ENCODE results near the gene SLC6A12. TPM values are rescaled to one million over a fixed set of nuclear protein-coding genes. Genes with fewer than 3 reads are reported as not detected.
A peak's percentile ranks its signal among the peaks of the same experiment; 100 is the strongest.
"Not testable (repeated sequence)": the region's sequence is repeated elsewhere in the genome, so short reads cannot be mapped to it uniquely, and the experiment has no call there.

Gene SLC6A12
- total RNA-seq, 2 donors from 2014 or later = not detected

- peak; percentile 88 for ATAC-seq (replicated peaks)
- no peak overlapping the region for H3K27ac Mint-ChIP-seq
These were observed 24.9 kb downstream of the SLC6A12 start for GRCh38 chr12:188910-189621.

GRCh38 chr12:187986-188909 is 25.7 kb downstream of the SLC6A12 start:
- H3K4me1 Mint-ChIP-seq; H3K9me3 Mint-ChIP-seq; H3K27ac Mint-ChIP-seq; H3K36me3 Mint-ChIP-seq (ENCODE audit: low read depth): not testable (repeated sequence)
- peak; percentile 34 for ATAC-seq (replicated peaks)
- Mint-ChIP-seq H3K27me3 (peaks cover 25% of the 10 kb centered on the region), H3K4me3 (peak overlapping the region; percentile 72)

More at GRCh38 chr12:188910-189621, 24.9 kb downstream of the SLC6A12 start:
- no peaks in the 10 kb centered on the region for H3K36me3 Mint-ChIP-seq (ENCODE audit: low read depth)
- peaks cover 5% of the 10 kb centered on the region for H3K4me1 Mint-ChIP-seq
- peaks cover 29% of the 10 kb centered on the region for H3K27me3 Mint-ChIP-seq
- no peaks in the 10 kb centered on the region for H3K9me3 Mint-ChIP-seq
- H3K4me3 Mint-ChIP-seq = peak overlapping the region; percentile 72

GRCh38 chr12:186006-186625 is 27.8 kb downstream of the SLC6A12 start:
- Mint-ChIP-seq H3K4me1 (peaks cover 5% of the 10 kb centered on the region), H3K36me3 (ENCODE audit: low read depth) (no peaks in the 10 kb centered on the region), H3K27ac (no peak overlapping the region), H3K4me3 (no peak overlapping the region), H3K27me3 (peaks cover 19% of the 10 kb centered on the region), H3K9me3 (no peaks in the 10 kb centered on the region)
- no peak for ATAC-seq (replicated peaks)

GRCh38 chr12:185576-185955 is 28.4 kb downstream of the SLC6A12 start:
- no peak for ATAC-seq (replicated peaks)
- no peaks in the 10 kb centered on the region for H3K9me3 Mint-ChIP-seq
- H3K27ac Mint-ChIP-seq = no peak overlapping the region
- H3K36me3 Mint-ChIP-seq (ENCODE audit: low read depth) = no peaks in the 10 kb centered on the region
- H3K4me3 Mint-ChIP-seq = no peak overlapping the region
- peaks cover 19% of the 10 kb centered on the region for H3K27me3 Mint-ChIP-seq
- H3K4me1 Mint-ChIP-seq = peaks cover 5% of the 10 kb centered on the region

GRCh38 chr12:184811-185575 is 29.0 kb downstream of the SLC6A12 start:
- no peak for ATAC-seq (replicated peaks)
- Mint-ChIP-seq H3K27me3 (peaks cover 19% of the 10 kb centered on the region), H3K9me3 (no peaks in the 10 kb centered on the region), H3K36me3 (ENCODE audit: low read depth) (no peaks in the 10 kb centered on the region), H3K4me1 (peaks cover 8% of the 10 kb centered on the region), H3K4me3 (no peak overlapping the region), H3K27ac (no peak overlapping the region)

- Mint-ChIP-seq H3K36me3 (ENCODE audit: low read depth) (no peaks in the 10 kb centered on the region), H3K4me3 (no peak overlapping the region), H3K27me3 (peaks cover 19% of the 10 kb centered on the region), H3K9me3 (no peaks in the 10 kb centered on the region), H3K4me1 (peaks cover 10% of the 10 kb centered on the region), H3K27ac (no peak overlapping the region)
- peak; percentile 38 for ATAC-seq (replicated peaks)
These were observed 31.5 kb downstream of the SLC6A12 start for GRCh38 chr12:182381-182892.

GRCh38 chr12:181921-182320 is 32.0 kb downstream of the SLC6A12 start:
- peaks cover 19% of the 10 kb centered on the region for H3K27me3 Mint-ChIP-seq
- H3K4me3 Mint-ChIP-seq = no peak overlapping the region
- H3K36me3 Mint-ChIP-seq (ENCODE audit: low read depth) = no peaks in the 10 kb centered on the region
- no peak for ATAC-seq (replicated peaks)
- H3K27ac Mint-ChIP-seq = no peak overlapping the region
- peaks cover 10% of the 10 kb centered on the region for H3K4me1 Mint-ChIP-seq
- no peaks in the 10 kb centered on the region for H3K9me3 Mint-ChIP-seq

GRCh38 chr12:180445-180844 is 33.5 kb downstream of the SLC6A12 start:
- Mint-ChIP-seq H3K4me1 (peaks cover 10% of the 10 kb centered on the region), H3K9me3 (no peaks in the 10 kb centered on the region), H3K27ac (no peak overlapping the region), H3K4me3 (no peak overlapping the region), H3K27me3 (peaks cover 19% of the 10 kb centered on the region), H3K36me3 (ENCODE audit: low read depth) (no peaks in the 10 kb centered on the region)
- ATAC-seq (replicated peaks) = peak; percentile 56

- Mint-ChIP-seq H3K4me3 (no peak overlapping the region), H3K4me1 (peaks cover 7% of the 10 kb centered on the region), H3K9me3 (no peaks in the 10 kb centered on the region), H3K27ac (no peak overlapping the region), H3K27me3 (peaks cover 18% of the 10 kb centered on the region), H3K36me3 (ENCODE audit: low read depth) (no peaks in the 10 kb centered on the region)
- no peak for ATAC-seq (replicated peaks)
These were observed 34.1 kb downstream of the SLC6A12 start for GRCh38 chr12:179885-180284.

- ATAC-seq (replicated peaks) = no peak
- H3K9me3 Mint-ChIP-seq = no peaks in the 10 kb centered on the region
- H3K4me3 Mint-ChIP-seq = no peak overlapping the region
- H3K27me3 Mint-ChIP-seq = peaks cover 16% of the 10 kb centered on the region
- no peak overlapping the region for H3K27ac Mint-ChIP-seq
- peaks cover 6% of the 10 kb centered on the region for H3K4me1 Mint-ChIP-seq
- no peaks in the 10 kb centered on the region for H3K36me3 Mint-ChIP-seq (ENCODE audit: low read depth)
These were observed 34.6 kb downstream of the SLC6A12 start for GRCh38 chr12:179131-179884.

GRCh38 chr12:178829-179109 is 35.2 kb downstream of the SLC6A12 start:
- no peaks in the 10 kb centered on the region for H3K9me3 Mint-ChIP-seq
- H3K27ac Mint-ChIP-seq = no peak overlapping the region
- no peak overlapping the region for H3K4me3 Mint-ChIP-seq
- ATAC-seq (replicated peaks) = no peak
- peaks cover 6% of the 10 kb centered on the region for H3K4me1 Mint-ChIP-seq
- peaks cover 16% of the 10 kb centered on the region for H3K27me3 Mint-ChIP-seq
- H3K36me3 Mint-ChIP-seq (ENCODE audit: low read depth) = no peaks in the 10 kb centered on the region

GRCh38 chr12:177980-178828 is 35.8 kb downstream of the SLC6A12 start:
- H3K4me3 Mint-ChIP-seq = no peak overlapping the region
- peaks cover 6% of the 10 kb centered on the region for H3K4me1 Mint-ChIP-seq
- H3K36me3 Mint-ChIP-seq (ENCODE audit: low read depth) = no peaks in the 10 kb centered on the region
- H3K27ac Mint-ChIP-seq = no peak overlapping the region
- no peaks in the 10 kb centered on the region for H3K9me3 Mint-ChIP-seq
- H3K27me3 Mint-ChIP-seq = peaks cover 13% of the 10 kb centered on the region
- ATAC-seq (replicated peaks) = no peak
